Neural progenitor cell (in vitro differentiated cells): Measurements from ENCODE around the gene SYNDIG1L.

ENCODE experiments used
- CTCF ChIP-seq: fragments of 200-600 bp; sonication (generic); IDR thresholded peaks from 2 replicates; pipeline ENCODE4 v1.5.1; 2017; ENCODE audit warnings: antibody characterized with exemption, mild to moderate bottlenecking
- EZH2 ChIP-seq: fragments of 200-600 bp; sonication (generic); IDR thresholded peaks from 2 replicates; pipeline ENCODE4 v1.6.1; 2017; ENCODE audit warnings: antibody characterized with exemption, mild to moderate bottlenecking, moderate library complexity
- EZH2phosphoT487 ChIP-seq: fragments of 200-600 bp; sonication (generic); IDR thresholded peaks from 2 replicates; pipeline ENCODE4 v1.6.1; 2017; ENCODE audit warnings: antibody characterized with exemption

- no peak for TF ChIP-seq CTCF
- TF ChIP-seq EZH2: no peak
- TF ChIP-seq EZH2phosphoT487: no peak
Measured at GRCh38 chr14:74400919-74401503, 25.0 kb downstream of the SYNDIG1L start.
